GM21390 (cell line): ENCODE results near the gene PRELP.
"Not testable (repeated sequence)": the region's sequence is repeated elsewhere in the genome, so short reads cannot be mapped to it uniquely, and the experiment has no call there.

ENCODE experiments used
- ATAC-seq: cut with Tn5 transposase; IDR thresholded peaks from one replicate; pipeline ENCODE4 v1.9.1; 2021; ENCODE audit not compliant: unreplicated experiment

Gene PRELP

DNA sequence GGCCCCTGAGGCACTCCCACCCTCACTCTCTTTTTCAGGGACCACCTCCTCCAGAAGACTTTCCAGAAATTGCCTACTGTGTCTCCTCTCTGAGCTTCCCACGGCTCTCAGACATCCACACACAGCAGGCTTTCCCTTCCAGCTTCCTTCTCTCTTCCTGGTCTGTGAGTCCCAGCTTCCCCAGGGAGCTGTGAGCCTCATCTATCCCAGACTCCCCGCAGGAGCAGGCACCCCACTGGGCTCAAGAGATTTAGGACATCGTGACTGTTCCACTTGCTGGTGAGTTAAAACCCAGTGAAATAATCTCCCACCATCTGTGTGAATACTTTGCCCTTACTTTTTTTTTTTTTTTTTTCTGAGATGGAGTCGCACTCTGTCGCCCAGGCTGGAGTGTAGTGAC, 22.0 kb upstream of the PRELP start:
- no peak for ATAC-seq

DNA sequence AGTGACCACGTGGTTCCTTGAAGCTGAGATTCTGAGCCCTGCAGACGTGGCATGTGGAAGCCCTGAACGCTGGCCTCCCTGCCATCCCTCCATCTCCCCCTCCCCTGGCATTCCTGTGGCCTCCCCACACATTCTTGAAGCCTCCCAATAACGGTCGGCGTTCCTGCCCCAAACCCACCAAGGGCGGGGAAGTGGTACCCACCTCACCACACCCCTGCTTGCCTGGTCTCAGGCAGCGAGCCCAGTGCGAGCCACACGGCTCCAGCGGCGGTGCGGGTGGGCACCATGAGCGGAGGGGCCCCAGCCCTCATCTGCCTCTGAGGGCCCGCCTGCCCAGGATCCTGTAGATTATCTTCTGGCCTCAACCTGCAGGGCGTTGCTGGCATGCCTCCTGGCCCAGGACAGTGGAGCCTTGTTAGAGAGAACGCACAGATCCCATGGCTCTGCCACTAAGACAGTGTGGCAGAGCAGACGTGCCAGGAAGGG, 20.6 kb upstream of the PRELP start:
- ATAC-seq = no peak

DNA sequence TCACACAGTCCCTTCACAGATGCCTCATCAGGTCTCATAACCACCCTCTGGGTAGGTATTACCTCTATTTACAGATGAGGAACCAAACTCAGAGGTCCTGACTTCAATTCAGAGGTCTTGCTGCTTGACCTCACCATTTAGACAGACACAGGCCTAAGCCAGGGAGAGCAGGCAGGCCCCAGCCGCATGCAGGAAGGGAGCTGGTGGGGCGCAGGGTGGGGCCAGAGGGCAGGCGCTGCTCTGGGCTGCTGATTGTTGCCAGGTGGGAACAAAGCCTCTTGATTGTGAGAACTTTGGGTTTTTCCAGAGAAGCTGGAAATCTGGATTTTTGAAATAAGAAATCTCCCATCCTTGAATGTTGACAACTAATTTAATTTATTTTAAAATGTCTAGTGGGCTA, 19.9 kb upstream of the PRELP start:
- no peak for ATAC-seq

- no peak for ATAC-seq
Measured at GRCh38 chr1:203456577-203456976, 19.0 kb upstream of the PRELP start.

DNA sequence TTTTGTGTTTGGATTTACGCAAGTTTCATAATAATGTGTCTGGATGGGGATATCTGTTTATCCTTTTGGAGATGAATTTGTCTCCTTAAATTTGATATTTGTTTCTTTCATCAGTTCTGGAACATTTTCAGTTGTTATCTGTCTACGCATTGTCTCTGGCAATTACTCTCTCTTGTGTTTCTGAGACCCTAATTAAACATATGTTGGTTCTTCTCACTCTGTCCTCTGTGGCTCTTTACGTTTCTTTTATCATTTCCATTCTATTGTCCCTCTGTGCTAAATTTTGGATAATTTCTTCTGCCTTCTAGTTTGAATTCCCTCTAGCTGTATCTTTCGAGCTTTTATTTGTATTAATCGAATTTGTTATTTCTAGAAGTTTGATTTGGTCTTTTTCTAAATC, 17.5 kb upstream of the PRELP start:
- ATAC-seq = no peak

DNA sequence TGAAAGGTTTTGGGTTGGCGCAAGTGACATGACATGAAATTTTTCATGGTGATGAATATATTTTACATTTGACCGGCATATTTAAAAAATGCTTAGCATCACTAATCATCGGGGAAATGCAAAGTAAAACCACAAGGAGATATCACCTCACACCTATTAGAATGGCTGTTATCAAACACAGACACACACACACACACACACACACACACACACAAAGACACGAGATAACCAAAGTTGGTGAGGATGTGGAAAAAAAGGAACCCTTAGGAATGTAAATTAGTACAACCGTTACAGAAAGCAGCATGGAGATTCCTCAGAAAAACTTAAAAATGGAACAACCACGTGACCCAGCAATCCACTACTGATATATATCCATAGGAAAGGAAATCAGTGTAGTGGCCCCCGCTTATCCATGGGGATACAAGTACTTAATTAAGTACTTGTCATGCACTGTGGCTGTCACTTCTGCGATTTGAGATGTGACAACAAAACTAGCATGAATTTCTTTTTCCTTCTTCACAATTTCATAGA, 15.9 kb upstream of the PRELP start:
- no peak for ATAC-seq

- no peak for ATAC-seq
Measured at GRCh38 chr1:203461717-203462116, 13.9 kb upstream of the PRELP start.

DNA sequence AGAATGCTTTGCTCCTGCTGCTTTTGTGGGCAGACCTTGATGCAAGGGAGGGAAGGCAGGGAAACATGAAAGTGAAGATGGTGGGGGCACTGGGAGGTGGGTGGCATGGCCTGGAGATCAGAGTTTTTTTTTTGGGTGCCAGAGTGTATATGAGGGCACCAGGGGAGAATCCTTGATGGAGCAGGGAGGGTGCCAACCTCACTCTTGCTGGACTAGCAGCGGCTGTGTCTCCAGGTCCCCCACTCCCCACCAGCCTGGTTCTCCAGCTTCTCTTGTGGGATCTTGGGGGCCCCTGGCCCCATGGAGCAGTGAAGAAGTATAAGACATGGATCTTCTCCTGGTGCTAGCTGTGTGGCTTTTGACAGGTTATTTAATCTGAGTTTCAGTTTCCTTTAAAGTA, 13.5 kb upstream of the PRELP start:
- ATAC-seq = no peak

- ATAC-seq = no peak
Measured at GRCh38 chr1:203462878-203463277, 12.7 kb upstream of the PRELP start.

GRCh38 chr1:203463469-203464062, 12.0 kb upstream of the PRELP start:
- ATAC-seq = no peak

- ATAC-seq = no peak
Measured at GRCh38 chr1:203464226-203464625, 11.4 kb upstream of the PRELP start.

- no peak for ATAC-seq
Measured at GRCh38 chr1:203464743-203465142, 10.9 kb upstream of the PRELP start.

- no peak for ATAC-seq
Measured at GRCh38 chr1:203465146-203465798, 10.3 kb upstream of the PRELP start.

DNA sequence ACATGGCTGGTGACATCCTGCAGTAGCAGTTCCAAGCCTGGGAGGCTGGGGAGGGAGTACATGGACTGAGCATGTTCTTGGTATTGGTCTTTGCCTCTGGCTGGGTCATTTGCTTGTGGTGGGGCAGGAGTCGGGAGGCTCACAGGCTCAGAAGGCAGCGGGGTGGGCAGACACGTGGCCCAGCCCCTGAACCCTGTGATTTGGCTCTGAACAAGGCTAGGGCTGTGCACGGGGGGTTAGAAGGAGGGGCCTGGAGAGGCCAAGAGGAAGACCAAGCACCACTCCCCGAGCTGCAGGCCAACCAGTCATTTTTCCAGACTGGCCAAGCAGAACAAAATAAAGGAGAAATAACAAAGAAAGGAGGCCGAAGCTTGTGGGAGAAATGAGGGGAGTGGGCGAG, 9.7 kb upstream of the PRELP start:
- no peak for ATAC-seq

DNA sequence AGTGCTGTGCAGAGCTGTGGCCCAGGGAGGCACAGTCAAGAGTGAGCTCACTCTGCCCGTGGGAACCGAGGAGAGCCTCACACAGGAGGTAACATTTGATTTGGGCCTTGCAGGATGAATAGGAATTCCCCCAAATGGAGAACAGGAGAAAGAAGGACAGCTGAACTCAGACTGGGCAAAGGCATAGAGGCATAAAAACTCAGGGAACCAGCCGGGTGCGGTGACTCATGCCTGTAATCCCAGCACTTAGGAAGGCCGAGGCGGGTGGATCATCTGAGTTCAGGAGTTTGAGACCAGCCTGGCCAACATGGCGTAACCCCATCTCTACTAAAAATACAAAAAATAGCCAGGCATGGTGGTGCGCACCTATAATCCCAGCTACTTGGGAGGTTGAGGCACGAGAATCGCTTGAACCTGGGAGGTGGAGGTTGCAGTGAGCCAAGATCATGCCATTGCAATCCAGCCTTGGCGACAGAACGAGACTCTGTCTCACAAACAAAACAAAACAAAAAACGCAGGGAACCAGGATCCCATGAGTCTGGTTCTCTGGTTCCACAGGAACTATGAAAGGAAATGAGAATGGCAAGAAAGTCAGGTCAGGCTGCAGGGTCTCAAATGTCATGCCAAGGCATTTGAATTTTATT, 8.6 kb upstream of the PRELP start:
- not testable (repeated sequence) for ATAC-seq

DNA sequence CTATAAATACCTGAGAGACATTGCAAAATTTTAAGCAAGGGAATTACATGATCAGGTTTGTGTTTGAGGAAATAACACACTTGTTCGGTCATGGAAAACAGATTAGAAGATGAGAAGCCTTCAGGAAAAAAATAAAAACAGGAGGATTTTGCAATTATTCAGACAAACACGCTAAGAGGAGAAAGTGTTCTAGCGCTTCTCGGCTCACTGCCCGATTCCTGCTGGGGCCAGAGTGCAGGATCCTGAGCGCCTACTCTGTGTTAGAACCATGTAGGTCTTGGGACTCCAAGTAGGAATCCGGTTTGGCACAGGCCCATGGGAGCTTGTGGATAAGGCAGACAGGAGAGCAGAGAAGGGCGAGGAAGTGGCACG, 8.1 kb upstream of the PRELP start:
- ATAC-seq = no peak

DNA sequence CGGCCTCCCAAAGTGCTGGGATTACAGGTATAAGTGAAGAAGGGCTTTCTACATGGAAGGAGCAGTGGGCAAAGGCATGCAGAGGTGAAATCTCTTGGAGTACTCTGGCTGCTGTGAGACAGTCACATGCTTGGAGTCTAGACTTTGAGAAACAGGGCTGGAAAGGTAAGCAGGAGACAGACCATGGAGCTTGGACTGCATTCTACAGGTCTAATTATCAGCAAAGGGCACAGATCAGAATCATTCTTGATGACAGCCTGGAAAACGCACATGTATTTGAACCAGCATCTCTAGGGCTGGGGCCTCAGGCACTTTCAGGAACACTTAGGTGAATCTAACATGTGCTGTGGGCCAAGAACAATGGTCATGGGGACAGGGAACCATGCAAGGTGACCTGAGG, 7.3 kb upstream of the PRELP start:
- no peak for ATAC-seq

GRCh38 chr1:203470240-203470639, 5.4 kb upstream of the PRELP start:
- ATAC-seq = no peak

DNA sequence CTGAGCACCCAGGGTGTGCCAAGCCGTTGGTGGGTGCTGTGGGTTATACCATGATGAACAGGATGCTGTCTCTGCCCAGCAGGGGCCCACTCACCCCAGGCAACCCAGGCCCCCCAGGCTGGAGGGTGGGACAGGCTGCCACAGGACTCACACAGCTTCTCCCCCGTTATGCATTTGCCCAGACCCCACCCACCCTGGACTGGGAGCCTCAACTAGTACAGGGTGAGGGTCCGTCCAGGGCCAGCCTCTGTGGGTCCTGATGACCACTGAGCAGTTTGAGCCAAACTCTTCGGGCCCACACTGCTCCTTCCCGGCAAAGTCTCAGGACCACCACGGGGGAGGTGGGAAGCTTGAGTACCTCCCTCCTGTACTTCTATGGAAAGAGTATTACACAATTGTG, 3.8 kb upstream of the PRELP start:
- no peak for ATAC-seq

- ATAC-seq = no peak
Measured at GRCh38 chr1:203473281-203473680, 2.3 kb upstream of the PRELP start.

- ATAC-seq = no peak
Measured at GRCh38 chr1:203473781-203474305, 1.8 kb upstream of the PRELP start.

DNA sequence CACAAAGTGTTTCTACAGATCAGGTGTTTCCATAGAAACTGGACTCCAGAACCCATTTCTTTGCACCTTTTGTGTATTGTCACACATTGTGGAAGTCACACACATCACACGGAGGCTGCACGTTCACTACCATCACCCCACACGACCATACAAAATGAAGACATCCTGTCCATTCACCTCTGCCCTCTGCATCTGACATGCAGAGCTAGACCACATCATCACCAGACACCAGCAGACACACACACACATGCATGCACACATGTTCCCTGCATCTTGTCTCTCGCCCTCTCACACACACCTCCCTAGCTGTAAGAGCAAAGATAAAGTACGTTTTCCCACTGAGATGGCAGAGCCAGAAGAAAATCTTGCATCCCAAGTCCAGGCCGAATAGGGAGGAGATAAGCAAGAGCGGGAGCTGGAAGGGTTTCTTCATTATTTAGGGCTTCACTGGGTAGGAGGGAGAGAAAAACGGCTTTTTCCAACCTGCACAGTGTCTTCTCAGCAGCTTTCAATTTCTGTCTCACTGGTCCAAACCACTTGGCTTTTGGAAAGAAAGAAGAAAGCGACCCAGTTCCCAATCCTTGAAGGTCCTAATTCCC, 709 bp downstream of the PRELP start:
- ATAC-seq = no peak
